BJ (cell line): ENCODE measurements around the gene OR52B6. TPM values are rescaled to one million over a fixed set of nuclear protein-coding genes. Genes with fewer than 3 reads are reported as not detected.
A peak's percentile ranks its signal among the peaks of the same experiment; 100 is the strongest.

Experiments used
- CTCF ChIA-PET: fragments of 350-600 bp; formaldehyde crosslinking; extraction: SDS; loops from one replicate; lab custom pipeline; 2021; ENCODE audit warnings: antibody characterized with exemption, inconsistent platforms; lab: Yijun Ruan, JAX
- POLR2A ChIA-PET: fragments of 300-600 bp; sonication (Branson Sonifier 250); formaldehyde crosslinking; extraction: SDS; loops from one replicate; lab custom pipeline; 2021; ENCODE audit warnings: antibody characterized with exemption; lab: Charles Lee
- DNase-seq: peaks from one replicate; pipeline ENCODE4 v3.0.0-alpha.2; 2011; ENCODE audit warnings: low read depth
- H3K27me3 ChIP-seq: 2 replicates; pipeline ENCODE4 v1.6.0; 2011; ENCODE audit warnings: low read length; ENCODE audit not compliant: control insufficient read depth, insufficient read depth
- H3K36me3 ChIP-seq: 2 replicates; pipeline ENCODE4 v1.5.1; 2011; ENCODE audit warnings: low read length; ENCODE audit not compliant: control insufficient read depth, insufficient read depth
- H3K4me3 ChIP-seq: 2 replicates; pipeline ENCODE4 v1.5.1; 2011; ENCODE audit warnings: low read depth, mild to moderate bottlenecking, control low read depth, low read length
- CTCF ChIP-seq: IDR thresholded peaks from 2 replicates; pipeline ENCODE4 v1.5.1; 2011; ENCODE audit warnings: low read depth, mild to moderate bottlenecking, control low read depth, inconsistent platforms, low read length, moderate library complexity; ENCODE audit not compliant: insufficient read depth
- polyA plus RNA-seq: library from polyadenylated mRNA; depleted of rRNA; stranded (reverse); fragments of >200 nt; gene quantifications from 2 replicates; pipeline ENCODE4 v1.2.3, GENCODE V29; 2011; rRNA removed

Gene OR52B6
- polyA plus RNA-seq, 1 experiment = not detected

GRCh38 chr11:5624489-5625279 is 44.0 kb downstream of the OR52B6 start, which contains the start of gene TRIM34:
Gene TRIM34 (plus strand): TSS chr11:5625001. CDS start chr11:5632332, 7,331 bp downstream.
- peak within 1 kb of the TSS; percentile 57 for H3K4me3 ChIP-seq
- ChIA-PET POLR2A (interaction anchor here (0.6 kb wide), 1 partner anchor 1491 kb away, joined by 13 read pairs; no protein-coding TSS in a partner anchor), CTCF (interaction anchor here (0.7 kb wide), 1 partner anchor 10 kb away, joined by 3 read pairs; no protein-coding TSS in a partner anchor)
- no peaks in the 10 kb centered on the region for H3K36me3 ChIP-seq
- TF ChIP-seq CTCF = no peak
- DNase-seq = no peak
- no peaks in the 10 kb centered on the region for H3K27me3 ChIP-seq

- no peaks in the 10 kb centered on the region for H3K27me3 ChIP-seq
- ChIA-PET CTCF (interaction anchor here (0.7 kb wide), 1 partner anchor 10 kb away, joined by 3 read pairs; no protein-coding TSS in a partner anchor), POLR2A (no interaction called here)
- no peak for TF ChIP-seq CTCF
- DNase-seq = no peak
- no peaks in the 10 kb centered on the region for H3K36me3 ChIP-seq
- H3K4me3 ChIP-seq = peak overlapping the region; percentile 57
These were observed 44.6 kb downstream of the OR52B6 start for GRCh38 chr11:5625281-5625680.

GRCh38 chr11:5626196-5626595 is 45.5 kb downstream of the OR52B6 start:
- TF ChIP-seq CTCF = no peak
- ChIA-PET CTCF (no interaction called here), POLR2A (no interaction called here)
- H3K27me3 ChIP-seq = no peaks in the 10 kb centered on the region
- no peaks in the 10 kb centered on the region for H3K36me3 ChIP-seq
- DNase-seq = peak; percentile 27
- H3K4me3 ChIP-seq = no peak overlapping the region

DNA sequence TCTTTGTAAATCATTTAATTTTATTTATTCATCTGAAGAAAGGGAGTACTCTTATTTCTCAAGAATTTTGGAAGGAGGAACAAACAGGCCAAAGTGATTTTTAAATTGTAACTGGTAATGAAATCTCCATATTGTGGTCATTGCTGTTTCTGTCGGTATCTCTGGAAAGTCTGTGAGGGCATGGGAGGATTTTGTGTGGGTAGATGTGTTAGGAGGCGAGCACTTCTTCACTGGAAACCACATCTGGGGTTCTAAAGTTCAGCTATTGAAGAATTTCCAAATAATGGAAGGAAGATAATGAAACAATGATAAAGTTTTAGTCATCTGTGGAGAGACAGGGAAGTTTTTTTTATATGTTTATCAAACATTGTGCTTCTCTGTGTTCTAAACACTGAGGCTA is 50.7 kb downstream of the OR52B6 start:
- ChIA-PET POLR2A (no interaction called here), CTCF (no interaction called here)
- TF ChIP-seq CTCF = no peak
- H3K36me3 ChIP-seq = peaks cover 3% of the 10 kb centered on the region; the same call in 1 of the 2 replicates
- H3K4me3 ChIP-seq = no peak overlapping the region
- no peak for DNase-seq
- H3K27me3 ChIP-seq = no peaks in the 10 kb centered on the region

Other genes with a start within 250 kb of the OR52B6 start
- 0.05 TPM in 1 of 2 replicates, not detected in the other for gene OR51B5, start 237.4 kb upstream of the OR52B6 start, polyA plus RNA-seq
- gene OR51B6, start 229.4 kb upstream of the OR52B6 start, polyA plus RNA-seq = not detected in 2 replicates
- not detected in 2 replicates for gene OR51M1, start 197.1 kb upstream of the OR52B6 start, polyA plus RNA-seq
- not detected in 2 replicates for gene OR51Q1, start 158.8 kb upstream of the OR52B6 start, polyA plus RNA-seq
- not detected in 2 replicates for gene OR51I1, start 139.4 kb upstream of the OR52B6 start, polyA plus RNA-seq
- not detected in 2 replicates for gene OR51I2, start 131.6 kb upstream of the OR52B6 start, polyA plus RNA-seq
- not detected in 2 replicates for gene OR52D1, start 92.2 kb upstream of the OR52B6 start, polyA plus RNA-seq
- gene UBQLN3, start 70.9 kb upstream of the OR52B6 start, polyA plus RNA-seq = 0.05 TPM in 1 of 2 replicates, not detected in the other
- gene UBQLNL, start 64.2 kb upstream of the OR52B6 start, polyA plus RNA-seq = 0.25 and 0.31 TPM in 2 replicates
- gene OR52H1, start 32.3 kb upstream of the OR52B6 start, polyA plus RNA-seq = not detected in 2 replicates
- gene TRIM6, start 15.8 kb downstream of the OR52B6 start, polyA plus RNA-seq = 3.8 and 4.5 TPM in 2 replicates
- 6.6 and 11.0 TPM in 2 replicates for gene TRIM34, start 44.1 kb downstream of the OR52B6 start, polyA plus RNA-seq
- gene TRIM5, start 104.2 kb downstream of the OR52B6 start, polyA plus RNA-seq = 19.1 and 21.2 TPM in 2 replicates
- gene TRIM22, start 108.9 kb downstream of the OR52B6 start, polyA plus RNA-seq = 58.2 and 74.9 TPM in 2 replicates
- gene OR56B1, start 155.6 kb downstream of the OR52B6 start, polyA plus RNA-seq = not detected in 2 replicates
- 0.07 TPM in 1 of 2 replicates, not detected in the other for gene OR52N4, start 173.4 kb downstream of the OR52B6 start, polyA plus RNA-seq
- gene OR52N5, start 202.5 kb downstream of the OR52B6 start, polyA plus RNA-seq = not detected in 2 replicates
- not detected in 2 replicates for gene OR52N1, start 210.4 kb downstream of the OR52B6 start, polyA plus RNA-seq
- not detected in 2 replicates for gene OR52N2, start 228.0 kb downstream of the OR52B6 start, polyA plus RNA-seq